GM21576 (cell line): Measurements from ENCODE around the gene IMP4.
"Not testable (repeated sequence)": the region's sequence is repeated elsewhere in the genome, so short reads cannot be mapped to it uniquely, and the experiment has no call there.

Experiments
- ATAC-seq: cut with Tn5 transposase; IDR thresholded peaks from one replicate; pipeline ENCODE4 v1.9.1; 2021; ENCODE audit warnings: mild to moderate bottlenecking, moderate library complexity; ENCODE audit not compliant: unreplicated experiment

Gene IMP4, protein sequence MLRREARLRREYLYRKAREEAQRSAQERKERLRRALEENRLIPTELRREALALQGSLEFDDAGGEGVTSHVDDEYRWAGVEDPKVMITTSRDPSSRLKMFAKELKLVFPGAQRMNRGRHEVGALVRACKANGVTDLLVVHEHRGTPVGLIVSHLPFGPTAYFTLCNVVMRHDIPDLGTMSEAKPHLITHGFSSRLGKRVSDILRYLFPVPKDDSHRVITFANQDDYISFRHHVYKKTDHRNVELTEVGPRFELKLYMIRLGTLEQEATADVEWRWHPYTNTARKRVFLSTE

DNA sequence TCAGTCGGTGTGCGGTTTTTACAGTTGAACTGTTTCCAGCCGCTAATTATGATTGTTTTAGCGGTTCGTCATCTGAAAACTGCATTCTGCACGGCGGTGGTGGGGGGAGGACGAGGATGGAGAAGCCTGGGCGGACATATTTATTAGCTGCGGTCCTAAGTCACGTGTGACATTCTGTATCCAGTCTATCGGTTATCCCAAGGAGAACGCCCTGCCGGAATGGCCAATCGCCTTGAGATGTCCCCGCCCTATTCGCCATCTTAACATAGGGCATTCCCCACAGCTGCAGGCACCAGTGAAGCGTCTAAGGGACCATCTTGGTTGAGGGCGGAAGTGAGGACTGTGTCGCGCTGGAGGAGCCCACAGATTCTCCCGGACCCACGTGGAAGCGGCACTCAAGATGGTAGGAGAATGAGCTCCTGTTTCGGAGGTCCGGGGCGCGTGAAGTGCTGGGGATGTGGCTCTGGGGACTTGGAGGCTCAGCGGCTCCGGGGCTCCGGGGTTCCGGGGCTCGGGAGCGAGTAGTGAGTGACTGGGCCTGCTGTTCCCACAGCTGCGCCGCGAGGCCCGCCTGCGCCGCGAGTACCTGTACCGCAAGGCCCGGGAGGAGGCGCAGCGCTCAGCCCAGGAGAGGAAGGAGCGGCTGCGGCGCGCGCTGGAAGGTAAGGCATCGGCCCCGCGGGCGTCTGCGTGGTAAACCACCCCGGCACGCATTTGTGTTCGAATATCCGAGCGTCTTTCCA, at the start of gene IMP4:
Gene IMP4 (plus strand): TSS at position 365 of the 743 bp plus-strand sequence. CDS start 36 bp downstream, at position 401.
- peak; percentile 85 for ATAC-seq

DNA sequence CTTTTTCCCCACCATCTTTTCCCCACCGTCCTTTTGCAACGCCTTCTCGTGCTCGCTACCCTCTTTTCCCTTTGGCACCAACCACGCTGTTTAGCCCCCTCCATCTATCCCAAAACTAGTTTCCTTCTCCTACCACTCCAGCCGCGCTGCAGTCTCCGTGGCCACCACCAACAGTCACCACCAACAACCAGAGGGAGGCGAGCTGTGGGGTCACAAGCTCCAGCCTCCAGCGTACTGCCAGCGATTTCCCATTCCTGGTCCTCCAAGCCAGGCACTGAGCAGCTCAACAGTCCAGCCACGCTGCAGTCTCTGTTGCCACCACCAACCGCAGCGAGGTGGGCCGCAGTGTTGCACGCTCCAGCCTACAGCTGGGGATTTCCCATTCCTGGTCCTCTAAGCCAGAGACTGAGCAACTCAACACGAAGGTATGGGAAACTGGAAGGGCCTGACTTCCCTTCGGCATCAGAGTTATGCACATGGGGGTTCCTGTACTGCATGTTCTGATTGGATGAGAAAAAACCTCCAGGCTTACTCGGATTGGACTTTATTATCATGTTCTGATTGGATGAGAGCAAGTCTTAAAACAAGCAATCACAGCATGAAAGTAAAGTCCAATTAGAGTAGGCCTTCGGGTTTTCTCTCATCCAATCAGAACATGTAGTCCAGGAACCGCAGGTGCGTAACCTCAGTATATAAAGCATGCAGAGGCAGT, 42.3 kb upstream of the IMP4 start:
- ATAC-seq = no peak

DNA sequence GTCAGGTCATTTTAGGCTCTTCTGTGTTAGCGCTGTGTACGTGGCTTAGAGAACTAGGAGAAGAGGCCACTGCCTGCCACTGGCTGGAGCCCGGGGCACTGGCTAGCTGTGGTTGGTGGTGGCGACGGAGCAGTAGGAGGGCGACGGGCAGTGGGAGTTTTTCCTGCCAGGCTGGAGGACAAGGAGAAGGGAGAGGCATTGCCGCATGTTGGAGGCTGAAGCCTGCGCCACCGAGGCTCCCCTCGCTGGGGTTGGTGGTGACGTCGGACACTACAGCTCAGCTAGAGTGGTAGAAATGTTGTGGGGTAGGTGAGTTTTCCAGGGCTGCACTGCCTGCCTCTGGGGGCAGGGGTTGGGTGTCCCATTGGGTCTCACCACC, 41.7 kb upstream of the IMP4 start:
- ATAC-seq = no peak

DNA sequence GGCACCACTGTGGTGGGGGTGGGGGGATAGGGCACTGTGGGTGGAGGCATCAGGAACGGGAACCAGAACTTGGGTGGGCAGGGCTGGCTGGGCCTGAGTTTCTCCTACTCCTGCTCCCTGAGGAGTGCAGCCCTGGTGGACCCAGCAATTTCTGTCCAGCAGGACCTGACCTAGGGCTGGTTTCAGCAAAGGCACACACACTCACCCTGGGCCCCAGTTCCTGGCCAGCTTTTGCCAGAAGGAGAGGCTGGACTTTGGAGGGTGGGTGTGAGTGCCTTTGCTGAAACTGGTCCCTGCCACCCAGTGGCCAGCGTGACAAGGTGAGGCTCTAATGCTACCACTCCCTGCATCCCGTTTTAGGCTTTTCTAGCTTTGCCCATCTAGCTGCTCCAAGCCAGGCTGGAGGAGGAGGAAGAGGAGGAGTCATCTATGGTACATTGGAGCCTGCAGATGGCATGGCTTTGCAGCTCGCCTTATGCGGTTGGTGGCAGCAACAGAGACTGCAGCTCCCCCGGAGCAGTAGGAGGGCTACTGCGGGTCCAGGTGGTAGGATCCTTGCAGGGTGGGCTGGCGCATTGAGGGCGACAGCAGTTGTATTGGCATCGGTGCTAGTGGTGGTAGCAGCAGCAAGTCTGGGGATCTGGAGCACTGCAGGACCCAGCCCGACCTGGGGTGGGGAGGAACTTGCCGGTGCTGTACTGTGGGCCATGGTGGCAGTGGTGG, 40.4 kb upstream of the IMP4 start:
- no peak for ATAC-seq

DNA sequence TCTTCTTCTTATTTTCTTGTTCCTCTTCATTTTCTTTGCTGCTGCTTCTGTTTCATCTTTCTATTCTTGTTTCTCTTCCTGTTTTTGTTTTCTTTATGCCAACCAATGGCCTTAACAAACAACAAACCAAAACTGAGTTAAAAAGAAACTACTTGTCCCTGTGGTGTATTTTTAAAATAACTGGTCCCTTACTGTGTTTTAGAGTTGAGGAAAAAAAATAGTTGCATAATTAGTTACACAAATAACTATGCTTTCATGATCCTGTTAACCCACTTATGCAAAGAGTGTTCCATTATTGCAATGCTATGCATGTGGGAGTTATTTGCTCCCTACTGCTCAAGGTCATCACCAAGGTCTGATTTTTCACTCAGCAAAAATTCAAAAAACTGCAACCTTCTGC, 39.5 kb upstream of the IMP4 start:
- ATAC-seq = peak; percentile 75

DNA sequence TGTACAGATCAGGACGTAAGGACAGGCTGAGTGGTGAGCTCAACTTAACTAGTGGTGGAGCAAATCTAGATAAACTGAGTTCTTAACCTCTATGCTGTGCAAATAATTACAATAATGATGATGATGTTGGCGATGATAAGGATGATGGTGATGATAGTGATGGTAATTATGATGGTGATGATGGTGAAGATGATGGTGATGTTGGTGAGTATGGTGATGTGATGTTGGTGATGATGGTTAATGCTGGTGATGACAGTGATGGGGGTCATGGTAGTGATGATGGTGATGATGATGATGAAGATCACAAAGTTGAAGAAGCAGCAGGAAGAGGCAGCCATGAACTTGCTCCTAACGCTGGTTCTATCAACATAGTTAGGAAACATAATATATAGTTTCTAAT, 38.0 kb upstream of the IMP4 start:
- no peak for ATAC-seq

DNA sequence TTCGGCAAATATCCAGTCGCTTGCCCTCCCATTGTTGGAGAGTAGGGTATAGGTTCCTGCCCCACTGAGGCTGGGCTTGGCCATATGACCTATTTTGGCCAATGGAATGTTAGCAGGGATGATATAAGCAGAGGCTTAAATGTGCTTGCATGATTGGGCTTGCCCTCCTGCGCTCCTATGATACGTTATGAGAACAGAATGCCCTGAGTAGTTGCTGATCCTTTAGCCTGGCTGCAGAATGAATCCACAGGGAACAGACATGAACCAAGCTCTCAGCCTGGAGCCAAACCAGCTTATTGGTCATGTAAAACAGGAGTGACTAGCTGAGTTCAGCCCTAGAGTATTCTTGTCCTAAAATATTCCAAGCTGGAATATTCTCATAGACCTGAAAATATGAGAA, 34.8 kb upstream of the IMP4 start:
- ATAC-seq = no peak

DNA sequence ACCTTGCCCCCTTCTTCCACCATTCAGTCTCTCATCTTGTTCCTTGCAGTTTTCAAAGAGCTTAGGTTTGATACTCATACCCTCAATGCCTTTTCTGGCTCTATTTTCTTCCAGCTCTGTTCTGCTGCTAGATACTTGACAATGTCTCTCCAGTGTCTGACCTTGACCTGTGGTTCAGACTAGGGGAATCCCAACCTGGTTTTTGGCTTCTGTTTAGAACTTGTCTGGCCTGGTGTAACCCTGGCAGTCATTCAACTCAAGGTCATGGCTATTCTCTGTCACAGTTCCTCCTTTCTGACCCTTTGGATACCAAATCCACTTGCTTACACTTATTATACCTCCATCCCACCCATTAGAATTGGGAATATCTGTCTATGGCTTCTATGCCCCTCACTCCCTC, 31.8 kb upstream of the IMP4 start:
- no peak for ATAC-seq

DNA sequence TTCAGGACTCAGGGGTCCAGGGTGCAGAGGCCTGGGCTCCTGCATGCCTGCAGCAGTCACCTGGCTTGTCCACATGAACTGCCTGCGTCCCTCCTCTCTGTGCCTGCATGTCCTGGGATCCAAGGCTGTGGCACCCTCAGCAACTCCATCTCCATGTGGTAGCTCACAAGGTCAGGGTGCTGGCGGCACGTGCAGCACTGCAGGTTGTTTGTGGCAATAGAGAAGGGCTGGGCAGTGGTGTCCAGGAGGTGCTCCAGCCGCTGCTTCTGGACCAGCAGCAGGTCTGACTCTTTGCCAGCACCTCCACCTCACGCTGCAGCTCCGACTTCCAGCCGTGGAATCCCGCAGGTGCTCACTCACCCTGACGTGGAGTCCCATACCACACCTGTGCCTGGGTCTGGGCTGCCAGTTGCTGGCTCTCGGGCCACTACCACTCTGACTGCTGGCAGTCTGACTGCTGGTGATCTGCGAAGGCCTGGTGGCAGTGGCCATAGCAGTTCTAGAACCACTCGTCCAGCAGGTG, 28.8 kb upstream of the IMP4 start:
- ATAC-seq = no peak

DNA sequence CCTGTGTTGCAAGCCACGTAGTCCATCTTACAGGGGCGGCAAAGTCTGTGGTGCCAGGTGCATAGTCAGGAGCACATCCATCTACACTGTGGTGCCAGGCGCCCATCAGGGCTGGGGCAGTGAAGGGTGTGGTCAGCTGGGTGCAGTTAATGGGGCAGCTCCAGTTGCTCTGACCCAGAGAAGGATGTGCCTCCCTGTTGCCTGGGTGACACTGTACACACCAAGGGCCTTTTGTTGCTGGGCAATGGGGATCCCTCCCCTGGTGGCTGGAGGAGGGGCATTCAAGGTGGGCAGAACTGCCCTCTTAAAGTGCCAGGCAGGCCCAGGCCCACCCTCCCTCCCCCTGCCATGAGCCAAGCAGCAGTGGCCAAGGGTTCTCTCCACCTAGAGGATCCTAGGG, 28.3 kb upstream of the IMP4 start:
- ATAC-seq = no peak

DNA sequence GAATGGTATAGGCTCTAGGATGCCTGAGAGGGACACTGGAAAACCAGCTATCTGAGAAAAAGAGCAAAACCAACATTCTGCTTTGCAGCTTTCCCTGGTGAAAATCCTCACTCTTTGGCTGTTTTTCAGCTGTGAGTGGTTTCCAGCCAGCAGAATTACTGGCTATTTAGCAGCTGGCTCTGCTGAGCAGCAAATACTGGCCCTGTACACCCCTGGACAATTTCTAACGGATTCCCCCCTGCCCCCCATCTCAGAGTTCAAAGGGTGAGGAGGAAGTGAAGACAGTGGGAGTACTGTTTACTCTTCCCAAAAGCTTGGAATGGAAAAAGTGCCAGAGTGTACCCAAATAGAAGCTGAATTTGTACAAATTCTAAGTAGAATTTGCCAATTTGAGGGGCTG, 26.1 kb upstream of the IMP4 start:
- no peak for ATAC-seq

DNA sequence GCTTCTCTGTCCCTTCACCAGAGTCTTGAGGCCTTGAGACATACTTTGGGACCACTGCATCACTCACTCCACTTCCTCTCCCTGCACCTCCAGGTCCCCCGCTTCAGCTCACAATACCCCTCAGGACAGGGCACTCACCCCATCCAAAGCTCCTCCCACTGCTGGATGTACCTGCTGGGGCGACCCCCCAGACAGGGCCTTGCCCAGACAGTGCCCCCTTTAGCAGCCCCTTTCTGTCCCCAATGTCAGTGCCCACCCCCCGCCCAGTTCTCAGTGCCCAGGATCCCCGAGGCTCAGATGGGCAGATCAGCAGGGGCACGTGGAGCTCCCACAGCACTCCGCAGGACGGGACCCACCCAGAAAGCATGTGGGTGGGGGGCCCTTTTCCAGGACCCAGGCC, 23.8 kb upstream of the IMP4 start:
- no peak for ATAC-seq

DNA sequence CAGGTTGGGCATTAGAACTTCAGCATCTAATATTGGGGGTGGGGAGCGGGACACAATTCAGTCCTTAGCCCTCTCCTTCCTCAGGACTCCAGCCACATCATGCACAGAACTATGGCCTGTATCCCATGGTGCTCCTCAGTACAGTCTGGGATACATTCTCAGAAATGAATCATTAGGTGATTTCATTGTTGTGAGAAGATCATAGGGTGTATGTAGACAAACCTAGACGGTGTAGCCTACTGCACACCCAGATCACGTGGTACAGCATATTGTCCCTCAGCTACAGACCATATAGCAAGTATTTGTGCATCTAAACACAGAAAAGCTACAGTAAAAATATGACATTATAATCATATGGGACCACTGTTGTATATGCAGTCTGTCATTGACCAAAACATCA, 23.2 kb upstream of the IMP4 start:
- ATAC-seq = no peak

DNA sequence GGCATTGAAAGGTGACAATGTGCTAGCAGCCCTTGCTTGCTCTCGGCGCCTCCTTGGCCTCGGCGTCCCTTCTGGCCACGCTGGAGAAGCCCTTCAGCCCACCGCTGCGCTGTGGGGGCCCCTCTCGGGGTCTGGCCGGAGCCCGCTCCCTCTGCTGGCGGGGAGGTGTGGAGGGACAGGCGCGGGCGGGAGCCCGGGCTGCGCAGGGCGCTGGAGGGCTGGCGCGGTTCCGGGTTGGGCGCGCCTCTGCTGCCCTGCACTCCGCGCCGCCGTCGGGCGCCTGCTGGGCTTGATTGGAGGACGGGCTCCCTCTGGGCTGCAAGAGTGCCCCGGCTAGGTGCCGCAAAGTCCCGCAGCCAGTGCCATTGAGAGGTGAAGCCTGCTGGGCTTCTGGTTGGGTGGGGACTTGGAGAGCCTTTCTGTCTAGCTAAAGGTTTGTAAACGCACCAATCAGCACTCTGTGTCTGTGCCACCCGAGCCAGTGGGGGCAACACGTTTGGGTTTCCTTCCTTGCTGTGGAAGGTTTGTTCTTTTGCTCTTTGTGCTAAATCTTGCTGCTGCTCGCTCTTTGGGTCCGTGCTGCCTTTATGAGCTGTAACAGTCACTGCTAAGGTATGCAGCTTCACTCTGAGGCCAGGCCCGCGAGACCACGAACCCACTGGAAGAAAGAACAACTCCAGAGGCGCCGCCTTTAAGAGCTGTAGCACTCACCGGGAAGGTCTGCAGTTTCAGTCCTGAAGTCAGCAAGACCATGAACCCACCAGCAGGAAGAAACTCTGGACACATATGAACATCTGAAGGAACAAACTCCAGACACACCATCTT, 14.8 kb upstream of the IMP4 start:
- ATAC-seq = no peak

DNA sequence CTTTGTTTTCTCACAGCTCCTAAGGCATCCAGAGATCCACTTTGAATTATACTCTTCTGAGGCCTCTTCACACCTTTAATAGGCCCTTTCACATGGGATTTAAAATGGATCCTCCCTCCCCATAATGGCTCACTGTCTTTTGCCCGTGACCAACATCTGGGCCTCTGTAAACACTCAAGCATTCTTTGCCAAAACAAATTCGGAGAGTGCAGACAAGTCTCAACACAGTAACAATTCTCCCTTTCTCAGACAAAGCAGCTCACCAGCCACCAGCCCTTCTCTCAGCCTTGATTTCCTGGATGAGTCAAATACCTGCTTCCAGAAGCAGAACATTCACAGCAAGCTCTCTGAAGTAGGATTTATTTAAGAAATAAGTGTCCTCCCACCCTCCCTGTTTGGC, 14.0 kb upstream of the IMP4 start:
- ATAC-seq = no peak

DNA sequence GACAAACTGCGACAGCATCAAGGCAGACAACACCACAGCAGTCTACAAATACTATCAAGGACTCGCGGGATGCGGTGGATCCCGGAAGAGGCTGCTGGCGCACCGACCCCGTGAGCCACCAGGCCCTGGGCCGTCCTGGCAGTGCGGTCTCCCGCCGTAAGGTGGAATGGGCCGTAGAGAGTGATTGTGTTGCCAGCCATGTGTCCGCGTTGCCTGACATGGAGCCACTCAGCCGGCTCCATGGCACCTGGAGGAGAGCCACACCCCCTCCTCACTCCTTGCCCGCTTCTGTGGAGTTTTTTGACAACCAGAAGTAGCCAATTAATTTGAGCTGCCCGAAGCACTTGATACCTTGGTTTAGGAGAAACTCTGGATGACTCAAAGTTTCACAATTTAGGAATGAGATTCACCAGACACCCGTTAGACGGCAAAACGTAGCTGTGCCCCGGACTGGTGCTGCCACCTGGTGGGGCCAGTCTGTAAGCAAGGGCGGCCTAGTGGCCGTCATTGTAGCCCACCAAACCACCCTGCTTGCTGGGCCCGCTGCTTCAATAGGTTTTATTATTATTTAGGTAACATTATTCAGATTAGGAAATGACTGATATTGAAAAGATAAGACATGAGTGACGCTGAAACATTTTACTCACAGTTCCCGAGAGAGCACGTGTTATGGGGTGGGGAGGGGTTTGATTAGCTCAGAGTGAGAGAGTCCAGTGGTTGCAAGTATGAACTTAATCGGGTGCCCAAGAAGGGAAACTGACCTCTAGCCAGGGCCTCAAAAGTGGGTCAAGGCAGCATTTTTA, 10.2 kb upstream of the IMP4 start:
- peak; percentile 65 for ATAC-seq

DNA sequence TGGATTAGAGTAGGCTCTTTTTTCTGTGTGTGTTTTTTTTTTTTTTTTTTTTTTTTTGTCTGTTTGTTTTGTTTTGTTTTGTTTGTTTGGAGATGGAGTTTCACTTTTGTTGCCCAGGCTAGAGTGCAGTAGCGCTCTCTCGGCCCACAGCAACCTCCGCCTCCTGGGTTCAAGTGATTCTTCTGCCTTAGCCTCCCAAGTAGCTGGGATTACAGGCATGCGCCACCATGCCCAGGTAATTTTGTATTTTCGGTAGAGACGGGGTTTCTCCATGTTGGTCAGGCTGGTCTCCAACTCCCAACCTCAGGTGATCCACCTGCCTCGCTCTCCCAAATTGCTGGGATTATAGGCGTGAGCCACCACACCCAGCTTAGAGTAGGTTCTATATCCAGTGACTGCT, 9.4 kb upstream of the IMP4 start:
- ATAC-seq = not testable (repeated sequence)

DNA sequence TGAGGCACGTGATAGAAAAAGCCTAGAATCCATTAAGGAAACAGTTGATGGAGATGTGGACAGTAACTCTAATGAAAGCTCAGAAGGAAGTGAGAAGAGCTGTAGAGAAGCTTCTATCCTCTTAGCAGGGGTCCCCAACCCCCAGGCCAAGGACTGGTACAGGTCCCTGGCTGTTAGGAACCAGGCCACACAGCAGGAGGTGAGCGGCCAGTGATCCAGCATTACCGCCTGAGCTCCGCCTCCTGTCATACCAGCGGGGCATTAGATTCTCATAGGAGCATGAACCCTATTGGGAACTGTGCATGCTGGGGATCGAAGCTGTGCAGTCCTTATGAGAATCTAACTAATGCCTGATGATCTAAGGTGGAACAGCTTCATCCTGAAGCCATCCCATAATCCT, 8.7 kb upstream of the IMP4 start:
- ATAC-seq = no peak

DNA sequence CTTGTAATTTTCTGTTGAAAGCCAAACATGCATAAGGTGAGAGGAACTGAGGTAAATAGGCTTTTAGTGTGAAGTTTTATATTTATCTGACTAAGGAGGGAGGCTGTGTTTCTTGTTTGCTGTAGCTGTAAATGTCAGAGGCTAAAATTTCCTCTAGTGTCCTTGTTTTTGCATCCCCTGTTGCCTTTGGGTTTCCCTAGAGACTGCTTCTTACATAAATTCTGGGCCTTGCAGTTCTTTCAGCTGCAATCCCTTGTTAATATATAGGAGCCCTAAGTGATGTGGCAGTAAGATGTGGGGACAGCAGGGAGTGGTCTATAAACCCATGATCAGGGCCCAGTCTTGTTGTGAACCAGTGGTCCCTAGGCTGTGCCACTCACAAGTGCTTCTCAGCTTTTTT, 7.5 kb upstream of the IMP4 start:
- no peak for ATAC-seq
